HL-60 (cell line): Measurements from ENCODE around the gene GPR173.

Experiments
- DNase-seq, 2 experiments: peaks; one replicate each; pipeline ENCODE4 v3.0.0-alpha.2; 2010 to 2020; ENCODE audit warnings: low read depth in 1 of 2, low spot score in 1 of 2
- H3K27ac ChIP-seq: fragments of 250-450 bp; sonication (Bioruptor Pico); replicated peaks from 2 replicates; pipeline ENCODE4 v1.5.1; 2020; ENCODE audit warnings: mild to moderate bottlenecking, moderate library complexity
- H3K27me3 ChIP-seq: fragments of 250-450 bp; sonication (Bioruptor Pico); 2 replicates; pipeline ENCODE4 v1.5.1; 2021; ENCODE audit warnings: mild to moderate bottlenecking, moderate library complexity; ENCODE audit not compliant: insufficient read depth, poor library complexity, severe bottlenecking
- H3K4me3 ChIP-seq: replicated peaks from 2 replicates; pipeline ENCODE4 v1.5.1; 2011; ENCODE audit warnings: mild to moderate bottlenecking, control low read depth, low read length; ENCODE audit not compliant: insufficient read depth
- GABPA ChIP-seq: IDR thresholded peaks from 2 replicates; pipeline ENCODE4 v1.6.1; 2012; ENCODE audit warnings: low read depth
- POLR2AphosphoS5 ChIP-seq: IDR thresholded peaks from 2 replicates; pipeline ENCODE4 v1.6.1; 2012; ENCODE audit warnings: low read depth
- SPI1 ChIP-seq: IDR thresholded peaks from 2 replicates; pipeline ENCODE4 v1.6.1; 2012; ENCODE audit warnings: low read depth, mild to moderate bottlenecking, borderline replicate concordance
- TF ChIP-seq, protein P1 (sequence below): IDR thresholded peaks from 2 replicates; pipeline ENCODE4 v1.6.1; 2012; ENCODE audit warnings: low read depth; ENCODE audit not compliant: insufficient replicate concordance
- TF ChIP-seq, protein P2 (sequence below): IDR thresholded peaks from one replicate; pipeline ENCODE4 v1.5.1; 2011; ENCODE audit warnings: low read length, control low read depth, inconsistent platforms; ENCODE audit not compliant: insufficient read depth

Gene GPR173

DNA sequence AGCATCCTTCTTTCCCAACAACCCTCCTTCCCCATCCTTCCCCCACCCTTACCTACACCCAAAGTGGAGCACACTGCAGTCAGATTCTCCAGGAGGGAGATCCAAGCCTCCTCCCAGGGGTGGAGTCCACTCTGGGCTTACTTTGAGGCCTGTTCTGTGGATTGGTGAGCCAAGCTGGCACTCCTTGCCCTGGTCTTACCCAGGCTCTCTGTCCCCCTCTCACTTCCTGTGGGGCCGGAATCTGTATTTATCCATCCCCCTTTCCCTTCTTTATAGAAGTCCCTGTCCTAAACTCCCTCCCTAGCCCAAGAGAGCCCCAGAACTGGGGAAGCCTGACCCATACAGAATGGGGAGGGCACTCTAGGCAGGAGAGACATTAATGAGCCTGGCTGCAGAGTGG is 30.4 kb downstream of the GPR173 start:
- TF ChIP-seq, protein P1, sequence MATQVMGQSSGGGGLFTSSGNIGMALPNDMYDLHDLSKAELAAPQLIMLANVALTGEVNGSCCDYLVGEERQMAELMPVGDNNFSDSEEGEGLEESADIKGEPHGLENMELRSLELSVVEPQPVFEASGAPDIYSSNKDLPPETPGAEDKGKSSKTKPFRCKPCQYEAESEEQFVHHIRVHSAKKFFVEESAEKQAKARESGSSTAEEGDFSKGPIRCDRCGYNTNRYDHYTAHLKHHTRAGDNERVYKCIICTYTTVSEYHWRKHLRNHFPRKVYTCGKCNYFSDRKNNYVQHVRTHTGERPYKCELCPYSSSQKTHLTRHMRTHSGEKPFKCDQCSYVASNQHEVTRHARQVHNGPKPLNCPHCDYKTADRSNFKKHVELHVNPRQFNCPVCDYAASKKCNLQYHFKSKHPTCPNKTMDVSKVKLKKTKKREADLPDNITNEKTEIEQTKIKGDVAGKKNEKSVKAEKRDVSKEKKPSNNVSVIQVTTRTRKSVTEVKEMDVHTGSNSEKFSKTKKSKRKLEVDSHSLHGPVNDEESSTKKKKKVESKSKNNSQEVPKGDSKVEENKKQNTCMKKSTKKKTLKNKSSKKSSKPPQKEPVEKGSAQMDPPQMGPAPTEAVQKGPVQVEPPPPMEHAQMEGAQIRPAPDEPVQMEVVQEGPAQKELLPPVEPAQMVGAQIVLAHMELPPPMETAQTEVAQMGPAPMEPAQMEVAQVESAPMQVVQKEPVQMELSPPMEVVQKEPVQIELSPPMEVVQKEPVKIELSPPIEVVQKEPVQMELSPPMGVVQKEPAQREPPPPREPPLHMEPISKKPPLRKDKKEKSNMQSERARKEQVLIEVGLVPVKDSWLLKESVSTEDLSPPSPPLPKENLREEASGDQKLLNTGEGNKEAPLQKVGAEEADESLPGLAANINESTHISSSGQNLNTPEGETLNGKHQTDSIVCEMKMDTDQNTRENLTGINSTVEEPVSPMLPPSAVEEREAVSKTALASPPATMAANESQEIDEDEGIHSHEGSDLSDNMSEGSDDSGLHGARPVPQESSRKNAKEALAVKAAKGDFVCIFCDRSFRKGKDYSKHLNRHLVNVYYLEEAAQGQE = no peak
- TF ChIP-seq, protein P2, sequence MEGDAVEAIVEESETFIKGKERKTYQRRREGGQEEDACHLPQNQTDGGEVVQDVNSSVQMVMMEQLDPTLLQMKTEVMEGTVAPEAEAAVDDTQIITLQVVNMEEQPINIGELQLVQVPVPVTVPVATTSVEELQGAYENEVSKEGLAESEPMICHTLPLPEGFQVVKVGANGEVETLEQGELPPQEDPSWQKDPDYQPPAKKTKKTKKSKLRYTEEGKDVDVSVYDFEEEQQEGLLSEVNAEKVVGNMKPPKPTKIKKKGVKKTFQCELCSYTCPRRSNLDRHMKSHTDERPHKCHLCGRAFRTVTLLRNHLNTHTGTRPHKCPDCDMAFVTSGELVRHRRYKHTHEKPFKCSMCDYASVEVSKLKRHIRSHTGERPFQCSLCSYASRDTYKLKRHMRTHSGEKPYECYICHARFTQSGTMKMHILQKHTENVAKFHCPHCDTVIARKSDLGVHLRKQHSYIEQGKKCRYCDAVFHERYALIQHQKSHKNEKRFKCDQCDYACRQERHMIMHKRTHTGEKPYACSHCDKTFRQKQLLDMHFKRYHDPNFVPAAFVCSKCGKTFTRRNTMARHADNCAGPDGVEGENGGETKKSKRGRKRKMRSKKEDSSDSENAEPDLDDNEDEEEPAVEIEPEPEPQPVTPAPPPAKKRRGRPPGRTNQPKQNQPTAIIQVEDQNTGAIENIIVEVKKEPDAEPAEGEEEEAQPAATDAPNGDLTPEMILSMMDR = no peak
- TF ChIP-seq POLR2AphosphoS5 = no peak
- no peak for TF ChIP-seq SPI1
- TF ChIP-seq GABPA = no peak
- H3K27ac ChIP-seq = no peak overlapping the region
- H3K4me3 ChIP-seq = no peak overlapping the region
- no peaks in the 10 kb centered on the region for H3K27me3 ChIP-seq
- DNase-seq = no peak

DNA sequence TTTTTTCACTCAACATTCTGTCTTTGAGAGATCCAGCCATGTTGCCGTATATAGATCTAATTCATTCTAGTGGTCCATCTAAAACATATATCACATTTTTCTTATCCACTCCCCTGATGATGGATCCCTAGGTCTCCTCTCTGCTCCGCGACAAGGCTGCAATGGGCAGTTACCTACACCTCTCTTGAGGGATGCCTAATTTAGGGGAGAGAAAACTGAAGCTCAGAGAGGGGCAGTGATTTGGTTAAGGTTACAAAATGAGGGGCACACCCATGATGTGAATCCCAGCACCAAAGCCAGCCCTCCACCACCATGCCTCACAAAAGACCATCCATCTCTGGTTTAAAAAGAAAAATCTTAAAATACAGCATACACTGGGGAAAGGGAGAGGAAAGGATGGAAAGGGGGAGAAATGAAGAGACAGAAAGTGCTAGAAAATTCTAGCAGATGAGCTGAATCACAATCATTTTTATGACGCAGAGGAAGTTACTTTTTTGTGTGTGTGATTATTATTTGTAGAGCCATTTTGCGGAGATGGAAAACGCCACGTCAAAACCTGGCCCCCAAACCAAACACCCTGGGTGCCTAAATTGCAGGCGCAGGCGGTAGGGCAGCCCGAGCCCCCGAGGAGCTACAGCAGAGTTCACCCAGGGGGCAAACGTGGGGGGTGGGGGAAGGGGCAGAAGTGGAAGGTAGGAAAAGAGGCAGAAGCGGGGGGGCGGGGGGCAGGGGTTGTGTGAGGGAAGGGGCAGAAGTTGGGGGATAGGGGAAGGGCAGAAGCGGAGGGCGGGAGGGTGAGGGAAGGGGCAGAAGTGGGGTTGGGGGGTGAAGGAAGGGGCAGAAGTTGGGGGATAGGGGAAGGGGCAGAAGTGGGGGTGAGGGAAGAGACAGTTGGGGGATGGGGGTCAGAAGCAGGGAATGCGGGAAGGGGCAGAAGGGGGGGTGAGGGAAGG is 32.3 kb downstream of the GPR173 start:
- Histone ChIP-seq H3K27me3 (no peaks in the 10 kb centered on the region), H3K27ac (no peak overlapping the region), H3K4me3 (no peak overlapping the region)
- TF ChIP-seq SPI1 = no peak
- TF ChIP-seq GABPA = no peak
- TF ChIP-seq POLR2AphosphoS5 = no peak
- TF ChIP-seq, protein P2 = no peak
- TF ChIP-seq, protein P1 = no peak
- DNase-seq = no peak

DNA sequence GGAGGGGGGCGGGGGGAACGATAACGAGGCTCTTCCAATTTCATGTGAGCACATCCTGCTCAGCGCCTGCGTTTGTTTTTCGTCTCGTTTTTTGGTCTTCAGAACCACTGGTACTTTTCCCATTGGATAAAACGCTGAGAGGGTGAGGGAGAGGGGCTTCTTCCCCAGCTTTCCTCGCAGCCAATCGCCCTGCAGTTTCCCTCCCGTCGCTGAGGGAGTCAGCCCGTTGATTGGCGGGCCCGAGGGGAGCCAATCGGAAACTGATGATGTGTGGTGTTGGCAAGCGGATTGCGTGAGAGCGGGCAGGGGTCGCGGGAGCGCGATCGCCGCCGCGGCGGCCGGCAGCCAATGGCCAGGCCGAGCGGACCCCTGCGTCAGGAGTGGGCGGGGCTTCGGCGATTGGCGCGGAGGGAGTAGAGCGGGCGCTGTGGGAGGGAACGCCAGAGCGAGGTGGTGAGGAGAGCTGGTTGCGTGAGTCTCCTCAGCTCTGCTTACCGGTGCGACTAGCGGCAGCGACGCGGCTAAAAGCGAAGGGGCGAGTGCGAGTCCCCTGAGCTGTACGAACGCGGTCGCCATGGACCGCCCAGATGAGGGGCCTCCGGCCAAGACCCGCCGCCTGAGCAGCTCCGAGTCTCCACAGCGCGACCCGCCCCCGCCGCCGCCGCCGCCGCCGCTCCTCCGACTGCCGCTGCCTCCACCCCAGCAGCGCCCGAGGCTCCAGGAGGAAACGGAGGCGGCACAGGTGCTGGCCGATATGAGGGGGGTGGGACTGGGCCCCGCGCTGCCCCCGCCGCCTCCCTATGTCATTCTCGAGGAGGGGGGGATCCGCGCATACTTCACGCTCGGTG is 33.6 kb downstream of the GPR173 start, which contains the start of gene TSPYL2:
TSPYL2 (plus strand) TSS at position 443 of the 848 bp plus-strand sequence; CDS start at position 575, 132 bp downstream.
- H3K4me3 ChIP-seq = peak within 1 kb of the TSS; percentile 56
- peak within 1 kb of the TSS; percentile 48; the same call in 1 of the 2 replicates for H3K27ac ChIP-seq
- peak; percentile 76 to 91 for DNase-seq
- no peak for TF ChIP-seq GABPA
- TF ChIP-seq, protein P1 = no peak
- no peak for TF ChIP-seq SPI1
- TF ChIP-seq, protein P2 = no peak
- TF ChIP-seq POLR2AphosphoS5 = peak; percentile 88; the same call in 1 of the 2 replicates
- H3K27me3 ChIP-seq = no peaks in the 10 kb centered on the region
